ENCODE measurements around the gene ZSCAN31. TPM values are rescaled to one million over a fixed set of nuclear protein-coding genes. Genes with fewer than 3 reads are reported as not detected.
A peak's percentile ranks its signal among the peaks of the same experiment; 100 is the strongest.

ZSCAN31 gene
- total and polyA plus RNA-seq, 2 donors, result 3.4 to 3.9 TPM

GRCh38 chr6:28280595-28281287 lies 55.2 kb downstream of the ZSCAN31 start:
- peak overlapping the region; percentile 61 to 85 for H3K4me3 ChIP-seq (ENCODE audit: low read length in 2 of 2)
- H3K4me1 ChIP-seq (ENCODE audit: control insufficient read depth in 2 of 2, insufficient read depth in 2 of 2, low read length in 2 of 2), result peaks cover 5 to 6% of the 10 kb centered on the region in 2 donors
- 52% methylated on average over 3 of the region's 3 CpGs for WGBS
- DNase-seq (ENCODE audit: low read depth in 6 of 9, low spot score in 9 of 9), result no peak
- peaks cover 8 to 15% of the 10 kb centered on the region in 2 donors for H3K36me3 ChIP-seq (ENCODE audit: control insufficient read depth in 2 of 2, insufficient read depth in 2 of 2, low read length in 1 of 2)
- peaks cover 0 to 2% of the 10 kb centered on the region in 2 donors for H3K9me3 ChIP-seq (ENCODE audit: control insufficient read depth in 2 of 2, insufficient read depth in 1 of 2, low read length in 1 of 2)
- peaks cover 0 to 4% of the 10 kb centered on the region in 2 donors for H3K27me3 ChIP-seq (ENCODE audit: control insufficient read depth in 2 of 2, insufficient read depth in 1 of 2, low read length in 1 of 2)
- H3K27ac ChIP-seq (ENCODE audit: low read depth in 1 of 2, low read length in 1 of 2), result no peak overlapping the region

GRCh38 chr6:28277746-28278145 lies 58.2 kb downstream of the ZSCAN31 start:
- H3K27me3 ChIP-seq (ENCODE audit: control insufficient read depth in 2 of 2, insufficient read depth in 1 of 2, low read length in 1 of 2), result peaks cover 0 to 4% of the 10 kb centered on the region in 2 donors
- no peak for DNase-seq (ENCODE audit: low read depth in 6 of 9, low spot score in 9 of 9)
- no peak overlapping the region for H3K27ac ChIP-seq (ENCODE audit: low read depth in 1 of 2, low read length in 1 of 2)
- no peak overlapping the region for H3K4me3 ChIP-seq (ENCODE audit: low read length in 2 of 2)
- peaks cover 12 to 29% of the 10 kb centered on the region in 2 donors for H3K36me3 ChIP-seq (ENCODE audit: control insufficient read depth in 2 of 2, insufficient read depth in 2 of 2, low read length in 1 of 2)
- peaks cover 5 to 6% of the 10 kb centered on the region in 2 donors for H3K4me1 ChIP-seq (ENCODE audit: control insufficient read depth in 2 of 2, insufficient read depth in 2 of 2, low read length in 2 of 2)
- 97% methylated on average over 3 of the region's 3 CpGs for WGBS
- peaks cover 0 to 2% of the 10 kb centered on the region in 2 donors for H3K9me3 ChIP-seq (ENCODE audit: control insufficient read depth in 2 of 2, insufficient read depth in 1 of 2, low read length in 1 of 2)

GRCh38 chr6:28274888-28275287 lies 61.1 kb downstream of the ZSCAN31 start:
- no peaks in the 10 kb centered on the region for H3K27me3 ChIP-seq (ENCODE audit: control insufficient read depth in 2 of 2, insufficient read depth in 1 of 2, low read length in 1 of 2)
- H3K4me1 ChIP-seq (ENCODE audit: control insufficient read depth in 2 of 2, insufficient read depth in 2 of 2, low read length in 2 of 2), result no peaks in the 10 kb centered on the region
- H3K9me3 ChIP-seq (ENCODE audit: control insufficient read depth in 2 of 2, insufficient read depth in 1 of 2, low read length in 1 of 2), result no peaks in the 10 kb centered on the region
- H3K4me3 ChIP-seq (ENCODE audit: low read length in 2 of 2), result no peak overlapping the region
- no peak overlapping the region for H3K27ac ChIP-seq (ENCODE audit: low read depth in 1 of 2, low read length in 1 of 2)
- H3K36me3 ChIP-seq (ENCODE audit: control insufficient read depth in 2 of 2, insufficient read depth in 2 of 2, low read length in 1 of 2), result peaks cover 21 to 40% of the 10 kb centered on the region in 2 donors
- no peak for DNase-seq (ENCODE audit: low read depth in 6 of 9, low spot score in 9 of 9)

Other genes starting within 250 kb of the ZSCAN31 start
- 8.5 TPM for gene ZSCAN16, start 211.5 kb downstream of the ZSCAN31 start, total RNA-seq
- gene ZSCAN16, start 211.5 kb downstream of the ZSCAN31 start, polyA plus RNA-seq, result 15.4 TPM
- gene ZKSCAN8, start 194.3 kb downstream of the ZSCAN31 start, total RNA-seq, result 10.4 TPM
- 5.3 TPM for gene ZKSCAN8, start 194.3 kb downstream of the ZSCAN31 start, polyA plus RNA-seq
- 7.3 TPM for gene ZSCAN9, start 110.9 kb downstream of the ZSCAN31 start, total RNA-seq
- gene ZSCAN9, start 110.9 kb downstream of the ZSCAN31 start, polyA plus RNA-seq, result 9.7 TPM
- 9.9 TPM for gene ZKSCAN4, start 83.9 kb downstream of the ZSCAN31 start, total RNA-seq
- gene ZKSCAN4, start 83.9 kb downstream of the ZSCAN31 start, polyA plus RNA-seq, result 8.6 TPM
- gene NKAPL, start 76.9 kb downstream of the ZSCAN31 start, total RNA-seq, result 0.52 TPM
- 1.5 TPM for gene NKAPL, start 76.9 kb downstream of the ZSCAN31 start, polyA plus RNA-seq
- 15.0 TPM for gene ZSCAN26, start 69.0 kb downstream of the ZSCAN31 start, total RNA-seq
- gene ZSCAN26, start 69.0 kb downstream of the ZSCAN31 start, polyA plus RNA-seq, result 18.2 TPM
- gene PGBD1, start 54.6 kb downstream of the ZSCAN31 start, total RNA-seq, result 3.2 TPM
- 4.5 TPM for gene PGBD1, start 54.6 kb downstream of the ZSCAN31 start, polyA plus RNA-seq
- gene ZKSCAN3, start 13.8 kb upstream of the ZSCAN31 start, total RNA-seq, result 5.1 TPM
- 3.2 TPM for gene ZKSCAN3, start 13.8 kb upstream of the ZSCAN31 start, polyA plus RNA-seq
- gene ZSCAN12, start 63.6 kb upstream of the ZSCAN31 start, total RNA-seq, result 9.6 TPM
- gene ZSCAN12, start 63.6 kb upstream of the ZSCAN31 start, polyA plus RNA-seq, result 4.1 TPM
- 2.3 TPM for gene ZSCAN23, start 107.3 kb upstream of the ZSCAN31 start, total RNA-seq
- 0.30 TPM for gene ZSCAN23, start 107.3 kb upstream of the ZSCAN31 start, polyA plus RNA-seq
- not detected for gene GPX6, start 179.6 kb upstream of the ZSCAN31 start, total RNA-seq
- not detected for gene GPX6, start 179.6 kb upstream of the ZSCAN31 start, polyA plus RNA-seq
- gene GPX5, start 189.7 kb upstream of the ZSCAN31 start, total RNA-seq, result not detected
- 0.05 TPM for gene GPX5, start 189.7 kb upstream of the ZSCAN31 start, polyA plus RNA-seq

Data from thymus (tissue), 11 donors.